HepG2 (cell line): ENCODE measurements around the gene THRSP. TPM values are rescaled to one million over a fixed set of nuclear protein-coding genes. Genes with fewer than 3 reads are reported as not detected.

ENCODE experiments used
- ATAC-seq: fragments of 200-7000 bp; cut with Tn5 transposase; 3 replicates; pipeline ENCODE4 v1.9.1; 2020; ENCODE audit warnings: mild to moderate bottlenecking, moderate library complexity
- BruUV-seq: library from RNA; stranded (reverse); fragments of 400-500 nt; replicated peaks from 2 replicates; lab custom pipeline; 2021; lab: Mats Ljungman, UMichigan
- CTCF ChIA-PET: fragments of 300-600 bp; formaldehyde crosslinking; extraction: SDS; loops from one replicate; lab custom pipeline; 2021; ENCODE audit warnings: low total read pairs, inconsistent platforms, low intra/inter-chr PET ratio; lab: Yijun Ruan, JAX
- POLR2A ChIA-PET: fragments of 350-600 bp; sonication (Branson Sonifier 250); formaldehyde crosslinking; loops from one replicate; lab custom pipeline; 2020; ENCODE audit warnings: antibody characterized with exemption, inconsistent platforms; lab: Yijun Ruan, JAX
- DNase-seq: peaks from one replicate; pipeline ENCODE4 v3.0.0-alpha.2; 2015; ENCODE audit warnings: low spot score
- FAIRE-seq: peaks from 3 replicates; lab custom pipeline; 2011; peaks lifted over from hg19 to GRCh38; lab: Jason Lieb, UNC
- H2AFZ ChIP-seq: one replicate; pipeline ENCODE4 v1.6.1; 2011; ENCODE audit warnings: low read length, inconsistent platforms
- H3K27ac ChIP-seq: fragments of 300-600 bp; 3 replicates; pipeline ENCODE4 v1.8.0; 2011; ENCODE audit warnings: mixed run types, mild to moderate bottlenecking, mixed read lengths, low read length, inconsistent platforms; ENCODE audit not compliant: insufficient read depth; ENCODE audit errors: extremely low read length
- H3K27me3 ChIP-seq, 2 experiments: fragments of 200-600 bp in 1 of 2; 2 replicates in 1 of 2; 3 replicates in 1 of 2; pipeline versions ENCODE4 v1.6.0 to v1.8.0; 2011; ENCODE audit warnings: low read length in 2 of 2, mild to moderate bottlenecking in 2 of 2, moderate library complexity in 2 of 2, inconsistent platforms in 1 of 2; ENCODE audit not compliant: insufficient read depth in 2 of 2, control insufficient read depth in 1 of 2
- H3K36me3 ChIP-seq, 2 experiments: fragments of 200-600 bp in 1 of 2; replicated peaks in 1 of 2; 2 replicates in 1 of 2; 3 replicates in 1 of 2; pipeline versions ENCODE4 v1.5.1 to v1.8.0; 2011; ENCODE audit warnings: low read length in 2 of 2, inconsistent platforms in 1 of 2; ENCODE audit not compliant: insufficient read depth in 2 of 2, control insufficient read depth in 1 of 2
- H3K4me1 ChIP-seq: 2 replicates; pipeline ENCODE4 v1.5.1; 2012; ENCODE audit warnings: low read length, inconsistent platforms; ENCODE audit not compliant: insufficient read depth
- H3K4me2 ChIP-seq: 2 replicates; pipeline ENCODE4 v1.6.0; 2011; ENCODE audit warnings: low read depth, low read length, inconsistent platforms
- H3K4me3 ChIP-seq, 3 experiments: fragments of 200-600 bp in 1 of 3; sonication (generic), shearing (Covaris generic) in 1 of 3; replicated peaks in 1 of 3; 2 replicates each; pipeline ENCODE4 v1.5.1; 2011 to 2016; ENCODE audit warnings: low read length in 3 of 3, inconsistent platforms in 2 of 3, low read depth in 2 of 3, mild to moderate bottlenecking in 2 of 3, control low read depth in 1 of 3, mixed read lengths in 1 of 3; ENCODE audit not compliant: insufficient read depth in 1 of 3
- H3K79me2 ChIP-seq: one replicate; pipeline ENCODE4 v1.6.1; 2011; ENCODE audit warnings: low read length, inconsistent platforms; ENCODE audit not compliant: insufficient read depth
- H3K9ac ChIP-seq: 2 replicates; pipeline ENCODE4 v1.6.0; 2011; ENCODE audit warnings: mild to moderate bottlenecking, low read depth, low read length, inconsistent platforms; ENCODE audit not compliant: insufficient read depth
- H3K9me3 ChIP-seq: 2 replicates; pipeline ENCODE4 v1.5.1; 2012; ENCODE audit warnings: mild to moderate bottlenecking, low read length
- H4K20me1 ChIP-seq: 2 replicates; pipeline ENCODE4 v1.6.0; 2011; ENCODE audit warnings: inconsistent platforms, mild to moderate bottlenecking, low read length, moderate library complexity; ENCODE audit not compliant: insufficient read depth
- BRD4 ChIP-seq: sonication (generic); formaldehyde crosslinking; IDR thresholded peaks from 2 replicates; pipeline ENCODE4 v1.4.0; 2020; ENCODE audit warnings: missing genetic modification reagents
- HNRNPH1 ChIP-seq: fragments of 200-400 bp; formaldehyde crosslinking; optimal IDR thresholded peaks from 2 replicates; pipeline ENCODE3; 2017; ENCODE audit warnings: mild to moderate bottlenecking, low read depth, low read length
- KDM1A ChIP-seq: IDR thresholded peaks from 2 replicates; pipeline ENCODE4 v1.6.1; 2016; ENCODE audit warnings: missing compliant biosample characterization
- MAF1 ChIP-seq: sonication (generic); formaldehyde crosslinking; IDR thresholded peaks from 2 replicates; pipeline ENCODE4 v1.5.0; 2020; ENCODE audit warnings: missing genetic modification reagents, borderline replicate concordance
- MIER2 ChIP-seq: IDR thresholded peaks from 2 replicates; pipeline ENCODE4 v1.6.1; 2016; ENCODE audit warnings: missing biosample characterization, missing genetic modification reagents
- PHB2 ChIP-seq: fragments of 450-650 bp; IDR thresholded peaks from 2 replicates; pipeline ENCODE4 v1.6.1; 2018; ENCODE audit not compliant: partially characterized antibody
- POLR2AphosphoS5 ChIP-seq: IDR thresholded peaks from 2 replicates; pipeline ENCODE4 v1.6.1; 2012; ENCODE audit warnings: low read depth, low read length
- SIX4 ChIP-seq: sonication (generic); formaldehyde crosslinking; IDR thresholded peaks from 2 replicates; pipeline ENCODE4 v1.4.0; 2020; ENCODE audit warnings: missing genetic modification reagents
- ZNF12 ChIP-seq: sonication (generic); formaldehyde crosslinking; IDR thresholded peaks from 2 replicates; pipeline ENCODE4 v1.5.0; 2020; ENCODE audit warnings: missing genetic modification reagents
- ZNF121 ChIP-seq: sonication (generic); formaldehyde crosslinking; IDR thresholded peaks from 2 replicates; pipeline ENCODE4 v1.5.0; 2020; ENCODE audit warnings: mild to moderate bottlenecking, missing genetic modification reagents
- WGBS: methylation state at CpG from one replicate; pipeline ENCODE4 v1.1.6; 2017; ENCODE audit warnings: low lambda C conversion rate; 5-methylcytosine and 5-hydroxymethylcytosine counted together
- in situ Hi-C: cut with HindIII; loops from 2 replicates; pipeline ENCODE4 v1.10.0; 2017; ENCODE audit warnings: low pct_unique_long_range_greater_than_20kb; ENCODE audit not compliant: extremely low pct_ligation_motif_present
- intact Hi-C: fragments of 100-400 bp; cut with micrococcal nuclease; formaldehyde crosslinking; loops from one replicate; pipeline ENCODE4 v1.10.0; 2022; ENCODE audit not compliant: unreplicated experiment
- polyA plus RNA-seq, 8 experiments: library from polyadenylated mRNA; depleted of rRNA in 3 of 8; stranded (reverse) in 7 of 8; unstranded in 1 of 8; fragments of >200 nt; fragmentation: Illumina TruSeq in 4 of 8; extraction: Trizol in 4 of 8; gene quantifications; 2 replicates each; pipeline versions ENCODE4 v1.2.1 to v1.2.3, GENCODE V29; 2011 to 2016; ENCODE audit warnings: low read depth in 4 of 8, missing spikeins in 1 of 8, mixed read lengths in 1 of 8; ENCODE audit not compliant: insufficient read depth in 1 of 8
- total RNA-seq, 5 experiments: library from RNA; depleted of rRNA; stranded (reverse); fragments of >200 nt; fragmentation: Illumina TruSeq; extraction: Trizol; gene quantifications; 2 replicates each; pipeline ENCODE4 v1.2.3, GENCODE V29; 2016; ENCODE audit warnings: low read depth in 1 of 5
- TF ChIP-seq, protein P1 (sequence below): sonication (generic); formaldehyde crosslinking; IDR thresholded peaks from one replicate; pipeline ENCODE4 v1.5.1; 2020; ENCODE audit warnings: mild to moderate bottlenecking, missing genetic modification reagents; ENCODE audit errors: not compliant biosample characterization
- TF ChIP-seq, protein P2 (sequence below): sonication (generic); formaldehyde crosslinking; IDR thresholded peaks from 2 replicates; pipeline ENCODE4 v1.4.0; 2020; ENCODE audit warnings: missing genetic modification reagents
- TF ChIP-seq, protein P3 (sequence below): sonication (generic); formaldehyde crosslinking; IDR thresholded peaks from 2 replicates; pipeline ENCODE4 v1.4.0; 2020; ENCODE audit warnings: missing genetic modification reagents
- TF ChIP-seq, protein P4 (sequence below): IDR thresholded peaks from 2 replicates; pipeline ENCODE4 v1.6.1; 2018; ENCODE audit warnings: missing genetic modification reagents

The THRSP gene
- total and polyA plus RNA-seq, 2 of the 13 experiments (the other 11 are each of a cell fraction or from before 2014, with no cell fraction given) = 0.13 to 0.58 TPM

DNA sequence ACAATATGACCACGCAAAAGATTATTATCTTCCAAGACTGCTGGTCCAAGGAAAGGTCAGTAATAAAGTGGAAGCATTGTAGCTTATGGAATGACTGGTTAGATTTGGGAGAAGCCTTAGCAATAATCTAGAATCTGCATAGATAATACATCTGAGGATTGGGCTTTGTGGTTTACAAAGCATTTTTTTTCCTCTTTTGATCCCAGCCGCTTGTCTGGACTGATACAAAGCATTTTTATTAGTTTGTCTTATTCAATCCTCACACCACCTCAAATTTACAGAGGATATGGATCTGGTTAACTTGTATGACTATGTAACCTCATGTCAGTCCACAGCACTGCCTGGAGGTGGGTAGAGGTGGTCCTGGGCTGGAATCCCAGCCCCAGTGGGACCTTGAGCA is 990 bp upstream of the THRSP start:
- CTCF ChIA-PET = no interaction called here
- intact Hi-C loops = no loop called here
- FAIRE-seq = no peak

More for the DNA sequence above, 990 bp upstream of the THRSP start:
- Histone ChIP-seq H3K9me3 (no peaks in the 10 kb centered on the region), H3K4me1 (peaks cover 40% of the 10 kb centered on the region), H3K4me2 (no peak overlapping the region), H2AFZ (no peak overlapping the region), H3K36me3 (peaks cover 0 to 5% of the 10 kb centered on the region in 2 experiments; a peak in 2 of 5 replicates), H3K27ac (no peak overlapping the region), H3K79me2 (no peaks in the 10 kb centered on the region), H3K4me3 (no peak overlapping the region), H3K9ac (no peak overlapping the region), H3K27me3 (no peaks in the 10 kb centered on the region), H4K20me1 (no peaks in the 10 kb centered on the region)
- WGBS = 87% methylated on average over 2 of the region's 2 CpGs
- no peak for DNase-seq
- in situ Hi-C loops = no loop called here
- no peak for ATAC-seq
- TF ChIP-seq MAF1 (no peak), MIER2 (CRISPR knock-in tag) (no peak), HNRNPH1 (no peak), SIX4 (no peak), KDM1A (no peak), BRD4 (CRISPR knock-in tag) (no peak), POLR2AphosphoS5 (no peak), PHB2 (no peak), ZNF12 (CRISPR knock-in tag) (no peak), ZNF121 (CRISPR knock-in tag) (no peak)
- TF ChIP-seq, protein P1, sequence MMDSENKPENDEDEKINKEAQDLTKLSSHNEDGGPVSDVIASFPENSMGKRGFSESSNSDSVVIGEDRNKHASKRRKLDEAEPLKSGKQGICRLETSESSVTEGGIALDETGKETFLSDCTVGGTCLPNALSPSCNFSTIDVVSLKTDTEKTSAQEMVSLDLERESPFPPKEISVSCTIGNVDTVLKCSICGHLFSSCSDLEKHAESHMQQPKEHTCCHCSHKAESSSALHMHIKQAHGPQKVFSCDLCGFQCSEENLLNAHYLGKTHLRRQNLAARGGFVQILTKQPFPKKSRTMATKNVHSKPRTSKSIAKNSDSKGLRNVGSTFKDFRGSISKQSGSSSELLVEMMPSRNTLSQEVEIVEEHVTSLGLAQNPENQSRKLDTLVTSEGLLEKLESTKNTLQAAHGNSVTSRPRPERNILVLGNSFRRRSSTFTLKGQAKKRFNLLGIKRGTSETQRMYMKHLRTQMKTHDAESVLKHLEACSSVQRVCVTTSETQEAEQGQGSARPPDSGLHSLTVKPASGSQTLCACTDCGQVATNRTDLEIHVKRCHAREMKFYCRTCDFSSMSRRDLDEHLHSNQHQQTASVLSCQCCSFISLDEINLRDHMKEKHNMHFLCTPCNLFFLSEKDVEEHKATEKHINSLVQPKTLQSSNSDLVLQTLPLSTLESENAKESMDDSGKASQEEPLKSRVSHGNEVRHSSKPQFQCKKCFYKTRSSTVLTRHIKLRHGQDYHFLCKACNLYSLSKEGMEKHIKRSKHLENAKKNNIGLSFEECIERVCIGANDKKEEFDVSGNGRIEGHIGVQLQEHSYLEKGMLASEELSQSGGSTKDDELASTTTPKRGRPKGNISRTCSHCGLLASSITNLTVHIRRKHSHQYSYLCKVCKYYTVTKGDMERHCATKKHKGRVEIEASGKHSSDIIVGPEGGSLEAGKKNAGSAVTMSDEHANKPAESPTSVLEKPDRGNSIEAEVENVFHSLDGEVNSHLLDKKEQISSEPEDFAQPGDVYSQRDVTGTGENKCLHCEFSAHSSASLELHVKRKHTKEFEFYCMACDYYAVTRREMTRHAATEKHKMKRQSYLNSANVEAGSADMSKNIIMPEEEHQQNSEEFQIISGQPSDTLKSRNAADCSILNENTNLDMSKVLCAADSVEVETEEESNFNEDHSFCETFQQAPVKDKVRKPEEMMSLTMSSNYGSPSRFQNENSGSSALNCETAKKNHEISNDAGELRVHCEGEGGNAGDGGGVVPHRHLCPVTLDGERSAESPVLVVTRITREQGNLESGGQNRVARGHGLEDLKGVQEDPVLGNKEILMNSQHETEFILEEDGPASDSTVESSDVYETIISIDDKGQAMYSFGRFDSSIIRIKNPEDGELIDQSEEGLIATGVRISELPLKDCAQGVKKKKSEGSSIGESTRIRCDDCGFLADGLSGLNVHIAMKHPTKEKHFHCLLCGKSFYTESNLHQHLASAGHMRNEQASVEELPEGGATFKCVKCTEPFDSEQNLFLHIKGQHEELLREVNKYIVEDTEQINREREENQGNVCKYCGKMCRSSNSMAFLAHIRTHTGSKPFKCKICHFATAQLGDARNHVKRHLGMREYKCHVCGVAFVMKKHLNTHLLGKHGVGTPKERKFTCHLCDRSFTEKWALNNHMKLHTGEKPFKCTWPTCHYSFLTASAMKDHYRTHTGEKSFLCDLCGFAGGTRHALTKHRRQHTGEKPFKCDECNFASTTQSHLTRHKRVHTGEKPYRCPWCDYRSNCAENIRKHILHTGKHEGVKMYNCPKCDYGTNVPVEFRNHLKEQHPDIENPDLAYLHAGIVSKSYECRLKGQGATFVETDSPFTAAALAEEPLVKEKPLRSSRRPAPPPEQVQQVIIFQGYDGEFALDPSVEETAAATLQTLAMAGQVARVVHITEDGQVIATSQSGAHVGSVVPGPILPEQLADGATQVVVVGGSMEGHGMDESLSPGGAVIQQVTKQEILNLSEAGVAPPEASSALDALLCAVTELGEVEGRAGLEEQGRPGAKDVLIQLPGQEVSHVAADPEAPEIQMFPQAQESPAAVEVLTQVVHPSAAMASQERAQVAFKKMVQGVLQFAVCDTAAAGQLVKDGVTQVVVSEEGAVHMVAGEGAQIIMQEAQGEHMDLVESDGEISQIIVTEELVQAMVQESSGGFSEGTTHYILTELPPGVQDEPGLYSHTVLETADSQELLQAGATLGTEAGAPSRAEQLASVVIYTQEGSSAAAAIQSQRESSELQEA (CRISPR knock-in tag) = no peak
- TF ChIP-seq, protein P2, sequence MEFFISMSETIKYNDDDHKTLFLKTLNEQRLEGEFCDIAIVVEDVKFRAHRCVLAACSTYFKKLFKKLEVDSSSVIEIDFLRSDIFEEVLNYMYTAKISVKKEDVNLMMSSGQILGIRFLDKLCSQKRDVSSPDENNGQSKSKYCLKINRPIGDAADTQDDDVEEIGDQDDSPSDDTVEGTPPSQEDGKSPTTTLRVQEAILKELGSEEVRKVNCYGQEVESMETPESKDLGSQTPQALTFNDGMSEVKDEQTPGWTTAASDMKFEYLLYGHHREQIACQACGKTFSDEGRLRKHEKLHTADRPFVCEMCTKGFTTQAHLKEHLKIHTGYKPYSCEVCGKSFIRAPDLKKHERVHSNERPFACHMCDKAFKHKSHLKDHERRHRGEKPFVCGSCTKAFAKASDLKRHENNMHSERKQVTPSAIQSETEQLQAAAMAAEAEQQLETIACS (CRISPR knock-in tag) = no peak
- TF ChIP-seq, protein P3, sequence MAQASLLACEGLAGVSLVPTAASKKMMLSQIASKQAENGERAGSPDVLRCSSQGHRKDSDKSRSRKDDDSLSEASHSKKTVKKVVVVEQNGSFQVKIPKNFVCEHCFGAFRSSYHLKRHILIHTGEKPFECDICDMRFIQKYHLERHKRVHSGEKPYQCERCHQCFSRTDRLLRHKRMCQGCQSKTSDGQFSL (CRISPR knock-in tag) = no peak
- TF ChIP-seq, protein P4, sequence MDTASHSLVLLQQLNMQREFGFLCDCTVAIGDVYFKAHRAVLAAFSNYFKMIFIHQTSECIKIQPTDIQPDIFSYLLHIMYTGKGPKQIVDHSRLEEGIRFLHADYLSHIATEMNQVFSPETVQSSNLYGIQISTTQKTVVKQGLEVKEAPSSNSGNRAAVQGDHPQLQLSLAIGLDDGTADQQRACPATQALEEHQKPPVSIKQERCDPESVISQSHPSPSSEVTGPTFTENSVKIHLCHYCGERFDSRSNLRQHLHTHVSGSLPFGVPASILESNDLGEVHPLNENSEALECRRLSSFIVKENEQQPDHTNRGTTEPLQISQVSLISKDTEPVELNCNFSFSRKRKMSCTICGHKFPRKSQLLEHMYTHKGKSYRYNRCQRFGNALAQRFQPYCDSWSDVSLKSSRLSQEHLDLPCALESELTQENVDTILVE (CRISPR knock-in tag) = no peak
- POLR2A ChIA-PET = interaction anchor here (0.8 to 1.5 kb wide), 4 partner anchors 9 to 127 kb away, joined by 3 to 6 read pairs (median 3); partner anchors contain the start of gene KCTD21
- BruUV-seq = no TSS peak
